Astrocyte of the cerebellum (primary cell): ENCODE results near the gene CD164.

Experiments
- DNase-seq: peaks from one replicate; pipeline ENCODE4 v3.0.0-alpha.2; 2011; ENCODE audit warnings: low read depth
- H3K4me3 ChIP-seq: 2 replicates; pipeline ENCODE4 v1.5.1; 2011; ENCODE audit warnings: mild to moderate bottlenecking, low read depth, low read length, moderate library complexity
- in situ Hi-C: cut with HindIII; loops from 2 replicates; pipeline ENCODE4 v1.10.0; 2017; ENCODE audit warnings: low sequenced_read_pairs
- TF ChIP-seq, protein P1 (sequence below): IDR thresholded peaks from 2 replicates; pipeline ENCODE4 v1.5.1; 2012; ENCODE audit warnings: low read length, low read depth, moderate library complexity, mild to moderate bottlenecking; ENCODE audit errors: missing control alignments

CD164 gene

DNA sequence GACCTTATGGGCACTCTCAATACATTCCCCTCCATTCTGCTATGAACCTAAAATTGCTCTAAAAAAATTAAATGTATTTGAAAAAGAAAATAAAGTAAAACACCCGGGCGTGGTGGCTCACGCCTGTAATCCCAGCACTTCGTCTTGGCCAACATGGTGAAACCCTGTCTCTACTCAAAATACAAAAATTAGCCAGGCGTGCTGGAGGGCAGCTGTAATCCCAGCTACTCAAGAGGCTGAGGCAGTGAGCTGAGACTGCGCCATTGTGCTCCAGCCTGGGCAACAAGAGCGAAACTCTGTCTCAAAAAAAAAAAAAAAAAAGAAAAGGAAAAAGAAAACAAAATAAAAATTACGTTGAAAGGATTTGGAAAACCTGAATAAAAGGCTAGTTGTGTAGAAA is 60.5 kb downstream of the CD164 start:
- no peak overlapping the region for H3K4me3 ChIP-seq
- TF ChIP-seq, protein P1, sequence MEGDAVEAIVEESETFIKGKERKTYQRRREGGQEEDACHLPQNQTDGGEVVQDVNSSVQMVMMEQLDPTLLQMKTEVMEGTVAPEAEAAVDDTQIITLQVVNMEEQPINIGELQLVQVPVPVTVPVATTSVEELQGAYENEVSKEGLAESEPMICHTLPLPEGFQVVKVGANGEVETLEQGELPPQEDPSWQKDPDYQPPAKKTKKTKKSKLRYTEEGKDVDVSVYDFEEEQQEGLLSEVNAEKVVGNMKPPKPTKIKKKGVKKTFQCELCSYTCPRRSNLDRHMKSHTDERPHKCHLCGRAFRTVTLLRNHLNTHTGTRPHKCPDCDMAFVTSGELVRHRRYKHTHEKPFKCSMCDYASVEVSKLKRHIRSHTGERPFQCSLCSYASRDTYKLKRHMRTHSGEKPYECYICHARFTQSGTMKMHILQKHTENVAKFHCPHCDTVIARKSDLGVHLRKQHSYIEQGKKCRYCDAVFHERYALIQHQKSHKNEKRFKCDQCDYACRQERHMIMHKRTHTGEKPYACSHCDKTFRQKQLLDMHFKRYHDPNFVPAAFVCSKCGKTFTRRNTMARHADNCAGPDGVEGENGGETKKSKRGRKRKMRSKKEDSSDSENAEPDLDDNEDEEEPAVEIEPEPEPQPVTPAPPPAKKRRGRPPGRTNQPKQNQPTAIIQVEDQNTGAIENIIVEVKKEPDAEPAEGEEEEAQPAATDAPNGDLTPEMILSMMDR, result no peak
- in situ Hi-C loops, result no loop called here
- no peak for DNase-seq

DNA sequence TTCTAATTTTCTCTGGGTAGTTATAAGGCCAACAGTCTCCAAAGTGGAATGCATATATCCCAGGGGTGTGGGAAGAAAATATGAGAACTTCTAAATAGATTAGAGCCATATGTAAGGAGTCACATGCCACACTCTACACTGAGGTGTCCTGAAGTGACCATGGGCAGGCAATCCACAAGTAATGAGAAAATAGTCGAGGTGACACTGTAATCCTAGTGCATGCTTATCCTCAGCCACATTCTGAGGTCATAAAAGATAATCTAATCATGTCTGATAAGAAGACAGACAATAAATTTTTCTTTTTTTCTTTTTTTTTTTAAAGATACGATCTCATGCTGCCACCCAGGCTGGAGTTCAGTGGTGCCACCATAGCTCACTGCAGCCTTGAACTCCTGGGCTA is 62.2 kb downstream of the CD164 start:
- H3K4me3 ChIP-seq, result no peak overlapping the region
- TF ChIP-seq, protein P1, result no peak
- in situ Hi-C loops, result no loop called here
- no peak for DNase-seq

DNA sequence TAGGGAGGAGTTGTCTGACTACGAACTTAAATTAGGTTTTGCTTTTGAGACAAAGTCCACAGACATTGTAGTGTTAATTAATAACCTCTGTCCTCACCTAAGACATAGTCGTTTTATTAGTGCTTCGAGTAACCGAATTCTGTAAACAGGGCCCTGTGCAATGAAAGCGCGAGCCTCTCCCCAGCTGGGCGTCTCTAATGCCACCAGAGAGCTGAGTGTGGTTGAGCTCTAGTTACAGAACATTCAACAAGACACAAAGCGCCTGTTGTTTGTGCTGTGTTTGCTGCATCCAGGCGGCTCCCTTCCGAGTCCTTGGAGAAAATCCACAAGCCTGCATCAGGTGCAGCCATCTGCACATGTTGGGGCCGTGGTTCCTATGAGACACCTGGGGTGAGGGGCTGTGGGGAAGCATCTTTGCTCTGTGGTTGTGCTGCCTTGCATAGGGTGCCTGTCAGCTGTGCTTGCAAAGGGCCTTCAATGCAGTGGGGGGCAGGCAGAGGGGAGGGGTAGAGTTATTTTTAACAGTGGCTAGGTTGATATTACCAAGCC is 63.9 kb downstream of the CD164 start:
- TF ChIP-seq, protein P1, result no peak
- H3K4me3 ChIP-seq, result no peak overlapping the region
- in situ Hi-C loops, result no loop called here
- no peak for DNase-seq

DNA sequence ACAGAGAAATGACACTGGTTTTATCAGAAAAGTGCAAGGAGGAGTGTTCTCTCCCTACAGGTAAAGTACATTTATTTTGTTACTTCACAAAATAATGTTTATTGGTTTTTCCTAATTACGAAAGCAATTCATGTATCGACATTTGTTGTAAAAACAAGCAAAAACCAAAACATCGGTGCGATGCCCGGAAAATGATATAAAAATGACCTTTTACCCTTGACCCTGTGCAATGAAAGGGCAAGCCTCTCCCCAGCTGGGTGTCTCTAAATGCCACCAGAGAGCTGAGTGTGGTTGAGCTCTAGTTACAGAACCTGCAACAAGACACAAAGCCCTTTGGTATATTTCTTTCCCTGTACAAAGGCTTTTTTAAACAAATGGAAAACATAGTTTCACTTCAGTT is 65.4 kb downstream of the CD164 start:
- TF ChIP-seq, protein P1, result no peak
- no peak for DNase-seq
- H3K4me3 ChIP-seq, result no peak overlapping the region
- in situ Hi-C loops, result no loop called here
